ENCODE measurements around the gene APOH.

- no peak for TF ChIP-seq THRA (IDR thresholded peaks at IDR 0.05)
- no peak for TF ChIP-seq CTCF (IDR thresholded peaks at IDR 0.05 in 2 of 3, conservative IDR thresholded peaks at IDR 0.05 in 1 of 3; ENCODE audit: insufficient read depth in 2 of 3, low read depth in 1 of 3, low read length in 3 of 3)
- TF ChIP-seq YY1 (IDR thresholded peaks at IDR 0.05; ENCODE audit: borderline replicate concordance in 1 of 3, control insufficient read depth in 1 of 3, extremely low read depth in 1 of 3, insufficient read depth in 3 of 3, insufficient read length in 1 of 3, insufficient replicate concordance in 2 of 3, low read depth in 1 of 3, low read length in 2 of 3): no peak
Observed at GRCh38 chr17:66240630-66241029, 11.4 kb upstream of the APOH start.

Data from K562 (cell line).